Activated T-cell treated with anti-CD3 and anti-CD28 coated beads, Interleukin-2, amount 50 U/mL, for 4 hours (primary cell): Measurements from ENCODE around the gene SLC7A1. TPM values are rescaled to one million over a fixed set of nuclear protein-coding genes. Genes with fewer than 3 reads are reported as not detected.

Experiments
- ATAC-seq, 2 donors: fragments of 200-7000 bp; cut with Tn5 transposase; one replicate each; pipeline ENCODE4 v1.10.0; 2021
- DNase-seq: peaks from one replicate; pipeline ENCODE4 v3.0.0-alpha.2; 2020
- H3K27me3 Mint-ChIP-seq: one replicate; pipeline ENCODE4 v1.8.0; 2021; ENCODE audit warnings: low read depth, mixed read lengths
- H3K36me3 Mint-ChIP-seq: one replicate; pipeline ENCODE4 v1.8.0; 2022; ENCODE audit warnings: mixed read lengths; ENCODE audit not compliant: insufficient read depth
- H3K4me1 Mint-ChIP-seq: one replicate; pipeline ENCODE4 v1.8.0; 2021; ENCODE audit warnings: low read depth, mixed read lengths
- H3K4me3 Mint-ChIP-seq: one replicate; pipeline ENCODE4 v1.8.0; 2021; ENCODE audit warnings: mild to moderate bottlenecking, moderate library complexity, mixed read lengths
- H3K9me3 Mint-ChIP-seq: one replicate; pipeline ENCODE4 v1.8.0; 2021; ENCODE audit warnings: mixed read lengths
- total RNA-seq, 3 donors: library from RNA; stranded (reverse); gene quantifications; one replicate each; pipeline ENCODE4 v1.2.1, GENCODE V29; 2021

Gene SLC7A1
- total RNA-seq, 3 donors from 2014 or later = 173 to 216 (median 180) TPM

- Mint-ChIP-seq H3K27me3 (no peaks in the 10 kb centered on the region), H3K4me1 (no peaks in the 10 kb centered on the region), H3K36me3 (peaks cover 54% of the 10 kb centered on the region), H3K4me3 (no peak overlapping the region), H3K9me3 (no peaks in the 10 kb centered on the region)
- no peak for DNase-seq
- ATAC-seq = no peak
These were observed 72.1 kb downstream of the SLC7A1 start for GRCh38 chr13:29523199-29523961.

- ATAC-seq (no peak), DNase-seq (no peak)
- Mint-ChIP-seq H3K27me3 (no peaks in the 10 kb centered on the region), H3K9me3 (no peaks in the 10 kb centered on the region), H3K36me3 (peaks cover 52% of the 10 kb centered on the region), H3K4me1 (no peaks in the 10 kb centered on the region), H3K4me3 (no peak overlapping the region)
These were observed 73.3 kb downstream of the SLC7A1 start for GRCh38 chr13:29522044-29522685.

- no peaks in the 10 kb centered on the region for H3K9me3 Mint-ChIP-seq
- H3K36me3 Mint-ChIP-seq = peaks cover 50% of the 10 kb centered on the region
- no peak for ATAC-seq
- no peaks in the 10 kb centered on the region for H3K4me1 Mint-ChIP-seq
- no peaks in the 10 kb centered on the region for H3K27me3 Mint-ChIP-seq
- H3K4me3 Mint-ChIP-seq = no peak overlapping the region
- DNase-seq = no peak
These were observed 74.2 kb downstream of the SLC7A1 start for GRCh38 chr13:29521336-29521735.

- ATAC-seq (no peak), DNase-seq (no peak)
- peaks cover 57% of the 10 kb centered on the region for H3K36me3 Mint-ChIP-seq
- no peaks in the 10 kb centered on the region for H3K4me1 Mint-ChIP-seq
- H3K9me3 Mint-ChIP-seq = no peaks in the 10 kb centered on the region
- H3K4me3 Mint-ChIP-seq = no peak overlapping the region
- no peaks in the 10 kb centered on the region for H3K27me3 Mint-ChIP-seq
These were observed 74.8 kb downstream of the SLC7A1 start for GRCh38 chr13:29520671-29521070.

- H3K27me3 Mint-ChIP-seq = no peaks in the 10 kb centered on the region
- ATAC-seq = no peak
- H3K4me1 Mint-ChIP-seq = no peaks in the 10 kb centered on the region
- no peaks in the 10 kb centered on the region for H3K9me3 Mint-ChIP-seq
- peaks cover 59% of the 10 kb centered on the region for H3K36me3 Mint-ChIP-seq
- no peak for DNase-seq
- H3K4me3 Mint-ChIP-seq = no peak overlapping the region
These were observed 75.6 kb downstream of the SLC7A1 start for GRCh38 chr13:29519921-29520320.

- peaks cover 54% of the 10 kb centered on the region for H3K36me3 Mint-ChIP-seq
- no peak for DNase-seq
- no peaks in the 10 kb centered on the region for H3K4me1 Mint-ChIP-seq
- no peaks in the 10 kb centered on the region for H3K9me3 Mint-ChIP-seq
- no peak overlapping the region for H3K4me3 Mint-ChIP-seq
- ATAC-seq = no peak
- H3K27me3 Mint-ChIP-seq = no peaks in the 10 kb centered on the region
These were observed 78.6 kb downstream of the SLC7A1 start for GRCh38 chr13:29516880-29517279.

- no peaks in the 10 kb centered on the region for H3K9me3 Mint-ChIP-seq
- ATAC-seq = no peak
- H3K36me3 Mint-ChIP-seq = peaks cover 57% of the 10 kb centered on the region
- no peaks in the 10 kb centered on the region for H3K4me1 Mint-ChIP-seq
- DNase-seq = no peak
- no peaks in the 10 kb centered on the region for H3K27me3 Mint-ChIP-seq
- H3K4me3 Mint-ChIP-seq = no peak overlapping the region
These were observed 79.5 kb downstream of the SLC7A1 start for GRCh38 chr13:29516012-29516411.

- Mint-ChIP-seq H3K4me1 (no peaks in the 10 kb centered on the region), H3K4me3 (no peak overlapping the region), H3K9me3 (no peaks in the 10 kb centered on the region), H3K36me3 (peaks cover 52% of the 10 kb centered on the region), H3K27me3 (no peaks in the 10 kb centered on the region)
- ATAC-seq (no peak), DNase-seq (no peak)
These were observed 80.1 kb downstream of the SLC7A1 start for GRCh38 chr13:29515372-29515771.

- Mint-ChIP-seq H3K4me1 (no peaks in the 10 kb centered on the region), H3K36me3 (peaks cover 47% of the 10 kb centered on the region), H3K27me3 (no peaks in the 10 kb centered on the region), H3K4me3 (no peak overlapping the region), H3K9me3 (no peaks in the 10 kb centered on the region)
- DNase-seq = no peak
- no peak for ATAC-seq
These were observed 80.7 kb downstream of the SLC7A1 start for GRCh38 chr13:29514720-29515310.

- Mint-ChIP-seq H3K4me1 (no peaks in the 10 kb centered on the region), H3K27me3 (no peaks in the 10 kb centered on the region), H3K4me3 (no peak overlapping the region), H3K36me3 (peaks cover 43% of the 10 kb centered on the region), H3K9me3 (no peaks in the 10 kb centered on the region)
- ATAC-seq = peak in 1 of 2 donors; percentile 8
- no peak for DNase-seq
These were observed 81.3 kb downstream of the SLC7A1 start for GRCh38 chr13:29513981-29514719.

GRCh38 chr13:29513002-29513980 is 82.2 kb downstream of the SLC7A1 start:
- H3K9me3 Mint-ChIP-seq = no peaks in the 10 kb centered on the region
- peaks cover 41% of the 10 kb centered on the region for H3K36me3 Mint-ChIP-seq
- H3K4me3 Mint-ChIP-seq = no peak overlapping the region
- no peak for ATAC-seq
- H3K4me1 Mint-ChIP-seq = no peaks in the 10 kb centered on the region
- H3K27me3 Mint-ChIP-seq = no peaks in the 10 kb centered on the region
- DNase-seq = no peak

GRCh38 chr13:29511980-29512379 is 83.5 kb downstream of the SLC7A1 start:
- peaks cover 35% of the 10 kb centered on the region for H3K36me3 Mint-ChIP-seq
- ATAC-seq = no peak
- no peaks in the 10 kb centered on the region for H3K27me3 Mint-ChIP-seq
- H3K9me3 Mint-ChIP-seq = no peaks in the 10 kb centered on the region
- H3K4me3 Mint-ChIP-seq = no peak overlapping the region
- H3K4me1 Mint-ChIP-seq = no peaks in the 10 kb centered on the region
- DNase-seq = no peak

- Mint-ChIP-seq H3K27me3 (peaks cover 2% of the 10 kb centered on the region), H3K9me3 (no peaks in the 10 kb centered on the region), H3K4me1 (no peaks in the 10 kb centered on the region), H3K4me3 (no peak overlapping the region), H3K36me3 (peaks cover 32% of the 10 kb centered on the region)
- DNase-seq (no peak), ATAC-seq (no peak)
These were observed 84.2 kb downstream of the SLC7A1 start for GRCh38 chr13:29511106-29511796.
